GM12872 (cell line): ENCODE measurements around the gene XIAP.

Source experiments
- CTCF ChIP-seq: IDR thresholded peaks from 3 replicates; pipeline ENCODE4 v1.5.1; 2011; ENCODE audit warnings: low read depth, mild to moderate bottlenecking, low read length, moderate library complexity; ENCODE audit not compliant: insufficient read depth

The XIAP gene

DNA sequence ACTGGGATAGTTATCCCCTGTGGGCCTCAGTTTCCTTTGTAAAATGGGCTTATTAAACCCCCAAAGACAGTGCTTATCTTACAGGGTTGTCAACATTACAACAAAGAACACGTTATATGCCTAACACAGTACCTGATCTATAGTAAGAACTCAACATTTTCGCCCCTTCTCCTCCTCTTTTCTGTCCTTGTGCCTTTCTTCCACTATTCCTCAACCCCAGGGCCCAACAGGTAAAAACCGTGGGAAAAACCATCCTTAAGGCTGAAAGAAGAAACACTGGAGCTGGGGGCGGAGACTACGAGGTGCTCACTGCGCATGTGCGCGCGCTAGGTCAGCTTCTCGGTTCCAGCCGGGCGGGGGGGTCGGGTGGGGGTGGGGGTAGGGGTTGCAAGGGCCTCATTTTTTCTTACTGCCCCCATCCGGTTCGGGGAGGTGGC is 426 bp upstream of the XIAP start:
- no peak for TF ChIP-seq CTCF

DNA sequence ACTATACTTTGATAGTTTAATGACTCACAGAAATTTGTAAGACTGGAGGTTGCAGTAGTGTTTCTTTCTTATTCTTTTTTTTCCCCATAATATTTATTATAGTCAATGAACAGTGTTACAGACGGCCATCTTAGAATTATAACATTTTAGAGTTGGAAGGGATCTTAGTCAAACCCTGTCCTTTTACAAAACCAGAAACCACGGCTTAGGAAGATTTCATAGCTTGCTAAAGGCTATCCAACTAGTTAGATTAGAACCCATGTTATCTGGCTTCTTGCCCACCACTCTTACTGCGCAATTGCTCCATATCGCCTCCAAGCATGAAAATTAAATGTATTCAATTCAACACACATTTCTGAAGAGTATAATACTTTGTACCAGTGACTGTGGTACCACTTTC is 1.1 kb downstream of the XIAP start:
- no peak for TF ChIP-seq CTCF

- no peak for TF ChIP-seq CTCF
Measured at GRCh38 chrX:123869488-123869887, 9.6 kb downstream of the XIAP start.

GRCh38 chrX:123871309-123871708 is 11.5 kb downstream of the XIAP start:
- no peak for TF ChIP-seq CTCF

- no peak for TF ChIP-seq CTCF
Measured at GRCh38 chrX:123873956-123874355, 14.1 kb downstream of the XIAP start.

GRCh38 chrX:123876177-123876576 is 16.3 kb downstream of the XIAP start:
- TF ChIP-seq CTCF = no peak

DNA sequence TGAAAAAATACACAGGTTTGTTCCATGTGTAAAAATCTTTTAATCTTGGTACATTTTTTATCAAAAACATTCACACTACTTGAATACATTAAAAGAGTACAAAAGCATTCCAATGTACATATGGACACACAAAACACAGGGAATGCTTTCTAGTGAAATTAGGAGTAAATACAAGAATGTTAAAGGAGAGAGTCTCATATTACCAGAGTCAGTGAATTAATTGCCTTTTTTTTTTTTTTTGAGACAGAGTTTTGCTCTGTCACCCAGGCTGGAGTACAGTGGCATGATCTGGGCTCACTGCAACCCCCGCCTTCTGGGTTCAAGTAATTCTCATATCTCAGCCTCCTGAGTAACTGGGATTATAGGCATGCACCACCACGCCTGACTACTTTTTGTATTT is 17.0 kb downstream of the XIAP start:
- TF ChIP-seq CTCF = no peak

DNA sequence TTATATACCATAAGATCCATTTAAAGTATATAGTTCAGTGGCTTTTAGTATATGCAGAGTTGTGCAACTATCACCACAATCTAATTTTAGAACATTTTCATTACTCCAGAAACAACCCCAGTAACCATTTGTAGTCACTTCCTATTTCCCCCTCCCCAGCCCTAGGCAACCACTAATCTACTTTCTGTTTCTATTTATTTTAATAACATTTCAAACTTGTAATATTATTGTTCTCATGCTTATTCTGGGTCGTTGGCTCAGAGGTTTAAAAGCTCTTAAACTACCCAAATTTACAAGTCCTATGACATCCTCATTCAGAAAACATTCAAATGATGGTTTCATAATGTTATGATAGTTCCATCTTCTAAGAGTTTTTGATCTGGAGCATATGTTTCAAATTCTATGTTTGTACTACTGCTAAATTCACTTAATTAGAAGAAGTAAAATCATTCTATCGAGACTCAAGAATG is 18.4 kb downstream of the XIAP start:
- TF ChIP-seq CTCF = no peak
